Endothelial cell of umbilical vein (primary cell): ENCODE measurements around the gene KIAA1217. TPM values are rescaled to one million over a fixed set of nuclear protein-coding genes. Genes with fewer than 3 reads are reported as not detected.

ENCODE experiments used
- BruUV-seq: library from RNA; stranded (reverse); fragments of 400-500 nt; replicated peaks from 2 replicates; lab custom pipeline; 2021; lab: Mats Ljungman, UMichigan
- CTCF ChIA-PET: fragments of 300-600, 350-600 bp; sonication (Branson Sonifier 250); formaldehyde crosslinking; loops from one replicate; lab custom pipeline; 2021; ENCODE audit warnings: antibody characterized with exemption, inconsistent platforms; lab: Charles Lee
- POLR2A ChIA-PET: fragments of 300-600, 350-600 bp; sonication (Branson Sonifier 250); formaldehyde crosslinking; loops from one replicate; lab custom pipeline; 2021; ENCODE audit warnings: antibody characterized with exemption, inconsistent platforms; lab: Charles Lee
- DNase-seq: peaks from one replicate; pipeline ENCODE4 v3.0.0-alpha.2; 2011; ENCODE audit warnings: low read depth, low spot score
- FAIRE-seq: peaks from 2 replicates; lab custom pipeline; 2011; peaks lifted over from hg19 to GRCh38; lab: Jason Lieb, UNC
- H2AFZ ChIP-seq: 2 replicates; pipeline ENCODE4 v1.6.0; 2012; ENCODE audit warnings: low read depth, low read length, control low read depth, inconsistent platforms
- H3K27ac ChIP-seq: 2 replicates; pipeline ENCODE4 v1.5.1; 2011; ENCODE audit warnings: low read depth, mild to moderate bottlenecking, control low read depth, low read length, moderate library complexity; ENCODE audit not compliant: insufficient read depth
- H3K27me3 ChIP-seq, 2 experiments: 2 replicates each; pipeline versions ENCODE4 v1.6.0 to v1.6.1; 2011; ENCODE audit warnings: low read length in 2 of 2, mixed read lengths in 1 of 2; ENCODE audit not compliant: control insufficient read depth in 2 of 2, insufficient read depth in 2 of 2
- H3K36me3 ChIP-seq, 2 experiments: 2 replicates in 1 of 2; 3 replicates in 1 of 2; pipeline ENCODE4 v1.5.1; 2011; ENCODE audit warnings: low read length in 2 of 2, mild to moderate bottlenecking in 1 of 2, moderate library complexity in 1 of 2; ENCODE audit not compliant: control insufficient read depth in 2 of 2, insufficient read depth in 2 of 2; ENCODE audit errors: extremely low read depth in 1 of 2
- H3K4me1 ChIP-seq: 3 replicates; pipeline ENCODE4 v1.5.1; 2011; ENCODE audit warnings: mild to moderate bottlenecking, low read length; ENCODE audit not compliant: control insufficient read depth, insufficient read depth; ENCODE audit errors: extremely low read depth
- H3K4me2 ChIP-seq: 2 replicates; pipeline ENCODE4 v1.6.1; 2011; ENCODE audit warnings: low read length, control low read depth, mixed read lengths; ENCODE audit not compliant: insufficient read depth
- H3K4me3 ChIP-seq, 3 experiments: fragments of 200-600 bp in 1 of 3; sonication (generic), shearing (Covaris generic) in 1 of 3; replicated peaks in 1 of 3; 2 replicates each; pipeline ENCODE4 v1.5.1; 2011 to 2016; ENCODE audit warnings: control low read depth in 3 of 3, low read length in 3 of 3, mild to moderate bottlenecking in 2 of 3, inconsistent platforms in 1 of 3, low read depth in 1 of 3, moderate library complexity in 1 of 3; ENCODE audit not compliant: insufficient read depth in 1 of 3
- H3K79me2 ChIP-seq: 2 replicates; pipeline ENCODE4 v1.6.0; 2012; ENCODE audit warnings: low read length, inconsistent platforms; ENCODE audit not compliant: control insufficient read depth, insufficient read depth
- H3K9ac ChIP-seq: replicated peaks from 2 replicates; pipeline ENCODE3; 2011; ENCODE audit warnings: low read length, control low read depth; ENCODE audit not compliant: insufficient read depth; ENCODE audit errors: extremely low read depth
- H3K9me1 ChIP-seq: replicated peaks from 3 replicates; pipeline ENCODE4 v1.6.0; 2011; ENCODE audit warnings: mild to moderate bottlenecking, low read length; ENCODE audit not compliant: control insufficient read depth, insufficient read depth; ENCODE audit errors: extremely low read depth
- H3K9me3 ChIP-seq: replicated peaks from 2 replicates; pipeline ENCODE4 v1.5.1; 2012; ENCODE audit warnings: low read length, inconsistent platforms; ENCODE audit not compliant: control insufficient read depth, insufficient read depth
- H4K20me1 ChIP-seq: replicated peaks from 2 replicates; pipeline ENCODE3; 2011; ENCODE audit warnings: mild to moderate bottlenecking, low read length; ENCODE audit not compliant: control insufficient read depth, insufficient read depth; ENCODE audit errors: extremely low read depth
- EZH2 ChIP-seq: IDR thresholded peaks from 2 replicates; pipeline ENCODE4 v1.6.1; 2012; ENCODE audit warnings: borderline replicate concordance, low read depth, mild to moderate bottlenecking, moderate library complexity, low read length, inconsistent platforms; ENCODE audit not compliant: severe bottlenecking
- FOS ChIP-seq: IDR thresholded peaks from 2 replicates; pipeline ENCODE4 v1.6.1; 2011; ENCODE audit warnings: mild to moderate bottlenecking, low read length, moderate library complexity, borderline replicate concordance; ENCODE audit not compliant: insufficient read depth
- GATA2 ChIP-seq: IDR thresholded peaks from 2 replicates; pipeline ENCODE4 v1.7.0; 2011; ENCODE audit warnings: low read depth, mild to moderate bottlenecking, moderate library complexity, mixed read lengths, low read length; ENCODE audit not compliant: insufficient read length, insufficient read depth
- JUN ChIP-seq: IDR thresholded peaks from 2 replicates; pipeline ENCODE4 v1.6.1; 2011; ENCODE audit warnings: borderline replicate concordance, low read depth; ENCODE audit not compliant: insufficient read length, insufficient read depth
- MYC ChIP-seq: IDR thresholded peaks from one replicate; pipeline ENCODE4 v1.6.1; 2011; ENCODE audit warnings: mild to moderate bottlenecking, low read depth, low read length
- POLR2A ChIP-seq: IDR thresholded peaks from 2 replicates; pipeline ENCODE4 v1.6.1; 2012; ENCODE audit warnings: low read depth, mild to moderate bottlenecking, control low read depth, low read length
- POLR2AphosphoS5 ChIP-seq: IDR thresholded peaks from 2 replicates; pipeline ENCODE4 v1.6.1; 2012; ENCODE audit warnings: low read depth, mild to moderate bottlenecking, control low read depth, low read length, moderate library complexity; ENCODE audit not compliant: insufficient read depth
- dilution Hi-C: fragments of 300-500 bp; cut with MboI; formaldehyde crosslinking; loops from one replicate; pipeline ENCODE4 v1.15.0; 2019; ENCODE audit warnings: low sequenced_read_pairs; ENCODE audit not compliant: extremely low pct_ligation_motif_present
- intact Hi-C: fragments of 100-400 bp; cut with micrococcal nuclease; formaldehyde crosslinking; loops from one replicate; pipeline ENCODE4 v1.10.0; 2022
- polyA plus RNA-seq, 4 experiments: library from polyadenylated mRNA; depleted of rRNA in 3 of 4; stranded (reverse) in 3 of 4; unstranded in 1 of 4; fragments of >200 nt; gene quantifications; 2 replicates each; pipeline versions ENCODE4 v1.2.1 to v1.2.3, GENCODE V29; 2011 to 2012; ENCODE audit warnings: missing spikeins in 1 of 4
- total RNA-seq: library from RNA; stranded (reverse); gene quantifications from 2 replicates; pipeline ENCODE4 v1.2.3, GENCODE V29; 2021
- TF ChIP-seq, protein P1 (sequence below), 2 donors: IDR thresholded peaks; 1 replicate in 1 of 2; 2 replicates in 1 of 2; pipeline ENCODE4 v1.5.1; 2011; ENCODE audit warnings: low read length in 2 of 2, mild to moderate bottlenecking in 2 of 2, moderate library complexity in 2 of 2, control low read depth in 1 of 2, inconsistent platforms in 1 of 2, low read depth in 1 of 2; ENCODE audit not compliant: insufficient read depth in 1 of 2; ENCODE audit errors: extremely low read depth in 1 of 2
- TF ChIP-seq, protein P2 (sequence below): IDR thresholded peaks from 2 replicates; pipeline ENCODE4 v1.6.1; 2011; ENCODE audit not compliant: insufficient read depth, insufficient read length

Gene KIAA1217
- total and polyA plus RNA-seq, 2 donors (not counting 3 experiments of a cell fraction or from before 2014, with no cell fraction given), result 0.83 to 10.3 TPM

DNA sequence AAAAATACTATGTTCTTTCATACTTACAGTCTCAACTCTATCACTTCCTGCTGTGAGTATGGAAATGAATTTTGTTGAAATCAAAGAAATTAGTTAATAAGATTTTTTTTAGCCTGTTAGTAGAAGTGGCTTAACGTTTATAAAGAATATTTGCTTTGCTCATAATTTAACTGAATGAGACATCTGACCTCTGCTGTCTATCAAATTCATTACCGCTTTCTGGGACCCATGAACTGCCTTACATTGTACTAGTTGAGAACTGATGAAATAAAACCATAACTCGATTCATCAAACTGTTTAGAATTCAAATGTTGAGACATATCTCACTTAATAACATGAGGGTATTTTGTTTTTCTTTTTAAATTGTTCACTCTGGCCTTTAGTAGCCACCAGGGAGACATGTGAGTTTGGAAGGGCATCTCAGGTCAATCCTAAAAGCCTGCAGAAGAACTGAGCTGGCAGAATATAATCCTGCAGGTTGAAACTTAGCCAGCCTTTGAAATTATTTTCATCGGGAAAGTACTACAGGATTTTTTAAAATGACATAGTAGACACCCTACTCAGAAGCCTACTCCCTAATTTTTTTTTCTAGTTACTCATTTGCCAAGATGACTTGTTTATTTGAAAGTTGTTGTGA, 78.7 kb downstream of the KIAA1217 start:
- Histone ChIP-seq H3K4me1 (no peaks in the 10 kb centered on the region), H3K27me3 (no peaks in the 10 kb centered on the region), H3K9ac (no peak overlapping the region), H3K36me3 (no peaks in the 10 kb centered on the region), H3K79me2 (no peaks in the 10 kb centered on the region), H3K4me3 (no peak overlapping the region), H3K4me2 (no peak overlapping the region), H3K27ac (no peak overlapping the region), H2AFZ (no peak overlapping the region), H3K9me1 (no peaks in the 10 kb centered on the region), H3K9me3 (no peaks in the 10 kb centered on the region), H4K20me1 (no peaks in the 10 kb centered on the region)
- BruUV-seq, result no TSS peak
- FAIRE-seq, result no peak
- intact Hi-C loops (no loop called here), dilution Hi-C loops (no loop called here)
- DNase-seq, result no peak
- TF ChIP-seq MYC (no peak), FOS (no peak), EZH2 (no peak), JUN (no peak), POLR2A (no peak), POLR2AphosphoS5 (no peak), GATA2 (no peak)
- TF ChIP-seq, protein P1, sequence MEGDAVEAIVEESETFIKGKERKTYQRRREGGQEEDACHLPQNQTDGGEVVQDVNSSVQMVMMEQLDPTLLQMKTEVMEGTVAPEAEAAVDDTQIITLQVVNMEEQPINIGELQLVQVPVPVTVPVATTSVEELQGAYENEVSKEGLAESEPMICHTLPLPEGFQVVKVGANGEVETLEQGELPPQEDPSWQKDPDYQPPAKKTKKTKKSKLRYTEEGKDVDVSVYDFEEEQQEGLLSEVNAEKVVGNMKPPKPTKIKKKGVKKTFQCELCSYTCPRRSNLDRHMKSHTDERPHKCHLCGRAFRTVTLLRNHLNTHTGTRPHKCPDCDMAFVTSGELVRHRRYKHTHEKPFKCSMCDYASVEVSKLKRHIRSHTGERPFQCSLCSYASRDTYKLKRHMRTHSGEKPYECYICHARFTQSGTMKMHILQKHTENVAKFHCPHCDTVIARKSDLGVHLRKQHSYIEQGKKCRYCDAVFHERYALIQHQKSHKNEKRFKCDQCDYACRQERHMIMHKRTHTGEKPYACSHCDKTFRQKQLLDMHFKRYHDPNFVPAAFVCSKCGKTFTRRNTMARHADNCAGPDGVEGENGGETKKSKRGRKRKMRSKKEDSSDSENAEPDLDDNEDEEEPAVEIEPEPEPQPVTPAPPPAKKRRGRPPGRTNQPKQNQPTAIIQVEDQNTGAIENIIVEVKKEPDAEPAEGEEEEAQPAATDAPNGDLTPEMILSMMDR (IDR thresholded peaks at IDR 0.05; ENCODE audit: extremely low read depth in 1 of 2, insufficient read depth in 1 of 2, low read depth in 1 of 2, low read length in 2 of 2), result no peak
- TF ChIP-seq, protein P2, sequence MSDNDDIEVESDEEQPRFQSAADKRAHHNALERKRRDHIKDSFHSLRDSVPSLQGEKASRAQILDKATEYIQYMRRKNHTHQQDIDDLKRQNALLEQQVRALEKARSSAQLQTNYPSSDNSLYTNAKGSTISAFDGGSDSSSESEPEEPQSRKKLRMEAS, result no peak
- CTCF ChIA-PET, result no interaction called here
- POLR2A ChIA-PET, result no interaction called here
